ENCODE data around the gene ABL2.

GRCh38 chr1:179146911-179147310 is 82.6 kb downstream of the ABL2 start:
- TF ChIP-seq CTCF (conservative IDR thresholded peaks at IDR 0.05 in 1 of 2, IDR thresholded peaks at IDR 0.05 in 1 of 2; ENCODE audit: extremely low read depth in 1 of 2, insufficient read depth in 1 of 2, low read depth in 1 of 2, low read length in 2 of 2) = no peak
- TF ChIP-seq EZH2 (IDR thresholded peaks at IDR 0.05; ENCODE audit: borderline replicate concordance, low read length) = no peak

All from mammary epithelial cell (primary cell).